MCF 10A (cell line): ENCODE measurements around the gene ZNF554. TPM values are rescaled to one million over a fixed set of nuclear protein-coding genes. Genes with fewer than 3 reads are reported as not detected.
A peak's percentile ranks its signal among the peaks of the same experiment; 100 is the strongest.

Experiments used
- BruUV-seq: library from RNA; stranded (reverse); fragments of 400-500 nt; replicated peaks from 2 replicates; lab custom pipeline; 2021; lab: Mats Ljungman, UMichigan
- CTCF ChIA-PET: fragments of 300-600 bp; sonication (Branson Sonifier 250); formaldehyde crosslinking; extraction: SDS; loops from one replicate; lab custom pipeline; 2021; ENCODE audit warnings: antibody characterized with exemption, inconsistent platforms; lab: Yijun Ruan, JAX
- POLR2A ChIA-PET: fragments of 300-600, 350-650 bp; sonication (Branson Sonifier 250); formaldehyde crosslinking; extraction: SDS; loops from one replicate; lab custom pipeline; 2020; ENCODE audit warnings: antibody characterized with exemption, inconsistent platforms; lab: Yijun Ruan, JAX
- DNase-seq: peaks from one replicate; pipeline ENCODE4 v3.0.0-alpha.2; 2018; ENCODE audit not compliant: unreplicated experiment
- H3K27ac Mint-ChIP-seq: one replicate; pipeline ENCODE4 v1.8.0; 2022; ENCODE audit warnings: mild to moderate bottlenecking, low read depth, mixed read lengths; ENCODE audit not compliant: unreplicated experiment
- H3K27me3 Mint-ChIP-seq: one replicate; pipeline ENCODE4 v1.8.0; 2022; ENCODE audit warnings: mixed read lengths; ENCODE audit not compliant: insufficient read depth, unreplicated experiment
- H3K36me3 Mint-ChIP-seq: one replicate; pipeline ENCODE4 v1.8.0; 2022; ENCODE audit warnings: mild to moderate bottlenecking, moderate library complexity, mixed read lengths; ENCODE audit not compliant: insufficient read depth, unreplicated experiment
- H3K4me1 Mint-ChIP-seq: one replicate; pipeline ENCODE4 v1.8.0; 2022; ENCODE audit warnings: mixed read lengths; ENCODE audit not compliant: insufficient read depth, unreplicated experiment
- H3K4me3 Mint-ChIP-seq: one replicate; pipeline ENCODE4 v1.8.0; 2022; ENCODE audit warnings: mild to moderate bottlenecking, moderate library complexity, mixed read lengths; ENCODE audit not compliant: unreplicated experiment
- H3K9me3 Mint-ChIP-seq: one replicate; pipeline ENCODE4 v1.8.0; 2022; ENCODE audit warnings: mixed read lengths; ENCODE audit not compliant: unreplicated experiment
- CTCF ChIP-seq: fragments of 200-600 bp; IDR thresholded peaks from one replicate; pipeline ENCODE4 v1.8.0; 2022; ENCODE audit warnings: antibody characterized with exemption, mild to moderate bottlenecking; ENCODE audit not compliant: unreplicated experiment
- intact Hi-C: fragments of 100-400 bp; cut with micrococcal nuclease; formaldehyde crosslinking; loops from 2 replicates; pipeline ENCODE4 v1.14.1; 2022
- total RNA-seq: library from RNA; stranded (reverse); gene quantifications from 2 replicates; pipeline ENCODE4 v1.2.3, GENCODE V29; 2022

The ZNF554 gene
- total RNA-seq, 1 experiment from 2014 or later: 3.1 TPM

GRCh38 chr19:2782936-2783780 is 36.5 kb upstream of the ZNF554 start, which contains the start of gene SGTA:
SGTA (minus strand) TSS chr19:2783273; CDS start chr19:2769068, 14,205 bp downstream.
- peak; percentile 100 for DNase-seq
- Mint-ChIP-seq H3K9me3 (no peaks in the 10 kb centered on the region), H3K4me3 (peak within 1 kb of the TSS; percentile 78), H3K27ac (peak within 1 kb of the TSS; percentile 94), H3K27me3 (no peaks in the 10 kb centered on the region), H3K36me3 (peaks cover 34% of the 10 kb centered on the region), H3K4me1 (peaks cover 29% of the 10 kb centered on the region)
- TF ChIP-seq CTCF: peak; percentile 35
- ChIA-PET POLR2A (interaction anchor here (0.5 to 1.7 kb wide), 18 partner anchors 39 to 1464 kb away, joined by 3 to 6 read pairs (median 3); partner anchors contain the start of genes GADD45B, REEP6, TLE6 and YJU2), CTCF (interaction anchor here (0.5 to 0.9 kb wide), 4 partner anchors 36 to 1436 kb away, joined by 3 to 6 read pairs (median 3); no protein-coding TSS in a partner anchor)
- no TSS peak for BruUV-seq
- intact Hi-C loops: no loop called here

GRCh38 chr19:2783781-2784145 is 35.9 kb upstream of the ZNF554 start:
- CTCF ChIA-PET: interaction anchor here (0.5 to 0.9 kb wide), 2 partner anchors 35 to 118 kb away, joined by 3 to 6 read pairs; no protein-coding TSS in a partner anchor
- Mint-ChIP-seq H3K27ac (peak overlapping the region; percentile 94), H3K27me3 (no peaks in the 10 kb centered on the region), H3K36me3 (peaks cover 37% of the 10 kb centered on the region), H3K9me3 (no peaks in the 10 kb centered on the region), H3K4me1 (peaks cover 31% of the 10 kb centered on the region), H3K4me3 (peak overlapping the region; percentile 78)
- POLR2A ChIA-PET: interaction anchor here (0.5 to 1.7 kb wide), 16 partner anchors 38 to 1463 kb away, joined by 3 to 6 read pairs (median 4); partner anchors contain the start of genes GADD45B, REEP6, TLE6 and YJU2
- DNase-seq: no peak
- no TSS peak for BruUV-seq
- TF ChIP-seq CTCF: no peak
- intact Hi-C loops: no loop called here

- intact Hi-C loops: no loop called here
- Mint-ChIP-seq H3K27me3 (no peaks in the 10 kb centered on the region), H3K36me3 (peaks cover 34% of the 10 kb centered on the region), H3K27ac (peak within 1 kb of the TSS; percentile 91), H3K9me3 (no peaks in the 10 kb centered on the region), H3K4me1 (peaks cover 25% of the 10 kb centered on the region), H3K4me3 (peak within 1 kb of the TSS; percentile 92)
- peak; percentile 100 for DNase-seq
- TSS peak; percentile 54 for BruUV-seq
- ChIA-PET POLR2A (interaction anchor here (0.6 to 1.3 kb wide), 7 partner anchors 10 to 457 kb away, joined by 3 to 6 read pairs (median 3); partner anchors contain the start of genes LSM7, SPPL2B and ZNF57), CTCF (interaction anchor here (0.6 to 0.7 kb wide), 2 partner anchors 250 to 267 kb away, joined by 3 to 5 read pairs; no protein-coding TSS in a partner anchor)
- TF ChIP-seq CTCF: no peak
Measured at GRCh38 chr19:2785244-2785997, 34.2 kb upstream of the ZNF554 start, which contains the start of gene THOP1. THOP1 (plus strand) TSS chr19:2785503; CDS start chr19:2785663, 160 bp downstream.
